HFFc6 (cell line): Measurements from ENCODE around the gene CBX8. TPM values are rescaled to one million over a fixed set of nuclear protein-coding genes. Genes with fewer than 3 reads are reported as not detected.
A peak's percentile ranks its signal among the peaks of the same experiment; 100 is the strongest.

ENCODE experiments used
- DNase-seq: peaks from one replicate; pipeline ENCODE4 v3.0.0-alpha.2; 2018
- H3K27ac Mint-ChIP-seq: 2 replicates; pipeline ENCODE4 v1.8.0; 2020; ENCODE audit warnings: mild to moderate bottlenecking, mixed read lengths
- H3K27me3 Mint-ChIP-seq: 2 replicates; pipeline ENCODE4 v1.8.0; 2021; ENCODE audit warnings: mild to moderate bottlenecking, moderate library complexity, mixed read lengths; ENCODE audit not compliant: insufficient read depth
- H3K36me3 Mint-ChIP-seq: 2 replicates; pipeline ENCODE4 v1.8.0; 2021; ENCODE audit warnings: low read depth, mixed read lengths
- H3K4me1 Mint-ChIP-seq: 2 replicates; pipeline ENCODE4 v1.8.0; 2020; ENCODE audit warnings: low read depth, mixed read lengths
- H3K4me3 Mint-ChIP-seq: 2 replicates; pipeline ENCODE4 v1.8.0; 2020; ENCODE audit warnings: mild to moderate bottlenecking, moderate library complexity, mixed read lengths
- H3K9me3 Mint-ChIP-seq: 2 replicates; pipeline ENCODE4 v1.8.0; 2020; ENCODE audit warnings: mild to moderate bottlenecking, mixed read lengths
- CTCF ChIP-seq: fragments of 200-600 bp; sonication (generic); IDR thresholded peaks from 2 replicates; pipeline ENCODE4 v1.5.0; 2021; ENCODE audit warnings: antibody characterized with exemption, mild to moderate bottlenecking
- total RNA-seq, 6 experiments: library from RNA; stranded (reverse); fragmentation: NEBNext Ultra II Directional; extraction: Animal tissue kit (Norgen Biotek cat#: 25700); gene quantifications; 2 replicates in 1 of 6; 3 replicates in 5 of 6; pipeline ENCODE4 v1.2.3, GENCODE V29; 2021

CBX8 gene
- total RNA-seq, 6 experiments from 2014 or later, result 6.0 to 10.6 (median 8.1) TPM

GRCh38 chr17:79811011-79811867 is 14.4 kb upstream of the CBX8 start:
- Mint-ChIP-seq H3K4me3 (no peak overlapping the region), H3K9me3 (no peaks in the 10 kb centered on the region), H3K36me3 (no peaks in the 10 kb centered on the region), H3K4me1 (peaks cover 7% of the 10 kb centered on the region), H3K27ac (no peak overlapping the region), H3K27me3 (peaks cover 53% of the 10 kb centered on the region)
- DNase-seq, result no peak
- TF ChIP-seq CTCF, result peak; percentile 80

GRCh38 chr17:79810130-79811010 is 13.5 kb upstream of the CBX8 start:
- peak; percentile 40 for DNase-seq

GRCh38 chr17:79809530-79810129 is 12.8 kb upstream of the CBX8 start:
- no peaks in the 10 kb centered on the region for H3K9me3 Mint-ChIP-seq
- no peak for TF ChIP-seq CTCF
- no peak overlapping the region for H3K4me3 Mint-ChIP-seq
- H3K4me1 Mint-ChIP-seq, result peaks cover 7% of the 10 kb centered on the region
- H3K27me3 Mint-ChIP-seq, result peaks cover 64% of the 10 kb centered on the region
- DNase-seq, result no peak
- no peaks in the 10 kb centered on the region for H3K36me3 Mint-ChIP-seq
- H3K27ac Mint-ChIP-seq, result no peak overlapping the region

More at GRCh38 chr17:79810130-79811010, 13.5 kb upstream of the CBX8 start:
- Mint-ChIP-seq H3K27me3 (peaks cover 56% of the 10 kb centered on the region), H3K4me1 (peaks cover 7% of the 10 kb centered on the region), H3K9me3 (no peaks in the 10 kb centered on the region), H3K36me3 (no peaks in the 10 kb centered on the region), H3K4me3 (no peak overlapping the region), H3K27ac (no peak overlapping the region)
- TF ChIP-seq CTCF, result no peak

GRCh38 chr17:79808763-79809529 is 12.1 kb upstream of the CBX8 start:
- no peak for TF ChIP-seq CTCF
- no peaks in the 10 kb centered on the region for H3K9me3 Mint-ChIP-seq
- H3K27ac Mint-ChIP-seq, result no peak overlapping the region
- DNase-seq, result no peak
- H3K36me3 Mint-ChIP-seq, result no peaks in the 10 kb centered on the region
- peaks cover 7% of the 10 kb centered on the region for H3K4me1 Mint-ChIP-seq
- H3K4me3 Mint-ChIP-seq, result no peak overlapping the region
- H3K27me3 Mint-ChIP-seq, result peaks cover 62% of the 10 kb centered on the region
